Measurements from ENCODE around the gene CMKLR1.

Gene CMKLR1

DNA sequence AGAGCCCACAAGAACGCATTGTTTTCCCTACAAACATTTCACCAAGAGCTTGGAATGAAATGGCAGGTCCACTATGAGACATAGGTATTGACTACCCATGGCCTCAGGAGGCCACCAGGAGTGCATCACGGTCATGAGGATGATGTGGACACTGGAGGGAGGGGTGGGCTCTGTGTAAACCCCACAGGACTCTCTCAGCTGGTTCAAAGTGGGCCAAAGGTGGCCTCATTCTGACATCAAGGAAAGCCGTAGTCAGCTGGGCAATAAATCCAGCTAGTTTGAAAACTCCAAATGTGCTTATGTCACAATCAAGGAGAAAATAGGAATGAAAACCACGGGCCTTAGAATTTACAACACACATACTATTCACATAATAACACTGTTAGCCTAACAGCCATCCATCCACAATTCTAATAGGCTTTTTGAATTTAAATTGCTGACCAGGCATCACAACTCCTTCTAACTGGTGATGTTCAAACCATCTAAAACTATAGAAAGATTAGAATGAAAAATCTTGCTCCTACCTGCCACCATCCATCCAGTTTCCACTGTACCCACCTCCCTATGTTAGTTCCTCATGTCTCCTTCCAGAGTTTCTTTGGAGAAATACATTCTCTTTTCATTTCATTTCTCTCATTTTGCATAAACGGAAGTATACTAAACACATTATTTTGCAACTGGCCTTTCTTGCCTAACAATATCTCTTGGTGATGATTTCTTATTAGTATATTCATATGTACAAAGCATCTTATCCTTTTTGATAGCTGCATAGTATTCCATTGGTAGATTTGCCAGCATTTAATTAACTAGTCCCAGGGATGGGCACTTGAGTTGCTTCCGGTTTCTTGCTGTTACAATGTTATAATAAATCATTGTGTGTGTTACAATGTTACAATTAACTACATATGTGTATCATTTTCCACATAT, 21.5 kb downstream of the CMKLR1 start:
- no peak for DNase-seq (ENCODE audit: low read depth, low spot score)
- TF ChIP-seq CTCF (IDR thresholded peaks at IDR 0.05; ENCODE audit: low read depth, low read length): no peak
- no peak overlapping the region for H3K4me3 ChIP-seq (ENCODE audit: low read depth, low read length)
- in situ Hi-C loops (cut with HindIII; ENCODE audit: low sequenced_read_pairs): no loop called here

DNA sequence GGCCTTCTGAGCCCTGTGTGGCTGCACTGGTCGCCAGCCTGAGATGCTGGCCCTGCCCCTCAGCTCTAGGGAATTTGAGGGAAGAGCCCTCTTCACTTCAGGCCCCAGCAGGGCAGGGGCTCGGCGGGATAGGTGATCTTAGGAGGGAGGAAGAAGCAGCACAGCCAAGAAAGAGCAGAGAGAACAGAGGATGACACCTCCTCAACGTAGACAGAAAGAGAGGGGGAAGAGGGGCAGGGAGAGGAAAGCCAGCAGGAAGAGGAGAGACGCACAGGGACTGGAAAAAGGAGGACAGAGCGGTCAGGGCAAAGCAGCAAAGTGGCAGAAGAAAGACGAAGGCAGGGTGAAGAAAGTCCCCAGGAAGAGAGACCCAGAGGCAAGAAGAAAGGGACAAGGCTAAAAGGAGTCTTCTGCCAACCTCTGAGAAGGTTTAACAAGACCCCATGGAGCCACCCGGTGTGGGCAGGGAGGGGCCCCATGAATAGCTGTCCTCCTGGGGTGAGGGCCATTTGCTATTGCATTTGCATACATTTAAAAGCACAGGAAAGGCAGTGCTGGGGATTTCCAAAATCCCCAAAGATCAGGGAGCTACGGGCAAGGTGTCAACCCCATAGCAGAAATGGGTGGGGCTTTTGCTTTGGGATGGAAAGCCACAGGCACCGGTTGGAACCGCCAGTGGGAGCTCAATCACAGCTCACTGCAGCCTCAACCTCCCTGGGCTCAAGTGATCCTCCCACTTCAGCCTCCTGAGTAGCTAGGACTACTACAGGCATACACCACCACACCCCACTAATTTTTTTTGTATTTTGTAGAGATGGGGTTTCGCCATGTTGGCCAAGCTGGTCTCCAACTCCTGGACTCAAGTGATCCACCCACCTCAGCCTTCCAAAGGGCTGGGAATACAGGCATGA, 22.7 kb downstream of the CMKLR1 start:
- DNase-seq (ENCODE audit: low read depth, low spot score): no peak
- in situ Hi-C loops (cut with HindIII; ENCODE audit: low sequenced_read_pairs): no loop called here

DNA sequence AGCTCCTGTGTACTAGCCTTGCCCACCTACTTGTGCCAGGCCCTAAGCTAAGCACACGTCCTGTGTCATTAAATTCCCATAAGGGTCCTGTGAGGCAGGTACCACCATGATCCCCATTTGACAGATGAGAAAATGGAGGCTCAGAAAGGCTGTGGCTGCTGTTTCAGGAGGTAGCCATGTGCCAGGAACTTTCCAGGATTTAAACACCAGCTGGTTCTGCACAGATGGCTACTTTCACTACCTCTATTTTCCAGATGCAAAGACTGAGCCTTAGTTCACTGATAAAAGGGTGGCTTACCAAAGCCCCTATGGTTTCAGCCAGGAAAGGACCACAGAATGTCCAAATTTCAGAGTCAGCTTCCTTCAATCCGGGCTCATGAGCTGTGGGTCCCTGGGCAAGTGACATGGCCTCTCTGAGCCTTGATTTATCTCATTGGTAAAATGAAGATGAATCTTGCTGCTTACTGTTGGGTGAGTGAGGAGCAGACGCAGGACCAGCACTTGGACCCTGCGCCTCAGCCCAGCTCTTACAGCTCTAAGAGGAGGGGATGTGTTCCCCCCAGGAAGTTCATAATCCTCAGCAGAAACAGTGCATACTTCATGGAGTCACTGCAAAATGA, 23.5 kb downstream of the CMKLR1 start:
- no peak for DNase-seq (ENCODE audit: low read depth, low spot score)
- no peak for TF ChIP-seq CTCF (IDR thresholded peaks at IDR 0.05; ENCODE audit: low read depth, low read length)
- H3K4me3 ChIP-seq (ENCODE audit: low read depth, low read length): no peak overlapping the region
- in situ Hi-C loops (cut with HindIII; ENCODE audit: low sequenced_read_pairs): no loop called here

More for the DNA sequence above, 22.7 kb downstream of the CMKLR1 start:
- no peak for TF ChIP-seq CTCF (IDR thresholded peaks at IDR 0.05; ENCODE audit: low read depth, low read length)
- H3K4me3 ChIP-seq (ENCODE audit: low read depth, low read length): no peak overlapping the region

DNA sequence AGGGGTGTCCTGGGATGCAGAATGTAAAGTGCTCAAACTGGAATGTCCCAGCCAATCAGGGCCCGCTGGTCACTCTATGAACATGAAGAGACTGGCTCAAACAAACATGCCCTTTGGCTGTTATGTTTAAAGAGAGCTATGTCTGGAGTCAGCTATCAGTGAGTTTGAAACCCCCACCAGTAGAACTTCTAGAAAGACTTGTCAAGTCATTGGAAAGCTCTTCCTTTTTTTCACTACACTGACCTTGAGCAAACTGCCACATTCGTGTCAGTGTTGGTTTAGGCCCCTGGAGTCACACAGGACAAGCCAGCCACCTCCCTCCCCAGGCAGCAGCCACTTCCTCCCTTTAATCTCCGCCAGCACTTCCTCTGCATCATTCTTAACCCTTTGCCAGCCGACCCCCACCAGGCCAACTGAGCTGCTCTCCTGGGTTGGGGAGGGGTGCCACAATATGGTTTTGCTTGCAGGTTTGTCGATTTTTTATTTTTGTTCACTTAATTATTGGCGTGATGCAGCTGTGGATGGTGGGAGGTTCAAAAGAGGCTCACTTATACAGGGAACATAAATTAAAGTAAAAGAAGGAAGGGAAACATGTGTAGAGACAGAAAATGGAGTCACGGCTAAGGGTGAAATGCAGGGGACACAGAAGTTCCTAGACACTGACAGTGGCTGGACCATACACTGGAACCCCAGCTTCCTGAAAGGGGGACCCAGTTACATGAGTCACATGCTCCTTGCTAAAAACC, 25.3 kb downstream of the CMKLR1 start:
- DNase-seq (ENCODE audit: low read depth, low spot score): peak; percentile 27
- TF ChIP-seq CTCF (IDR thresholded peaks at IDR 0.05; ENCODE audit: low read depth, low read length): no peak
- in situ Hi-C loops (cut with HindIII; ENCODE audit: low sequenced_read_pairs): no loop called here
- no peak overlapping the region for H3K4me3 ChIP-seq (ENCODE audit: low read depth, low read length)

DNA sequence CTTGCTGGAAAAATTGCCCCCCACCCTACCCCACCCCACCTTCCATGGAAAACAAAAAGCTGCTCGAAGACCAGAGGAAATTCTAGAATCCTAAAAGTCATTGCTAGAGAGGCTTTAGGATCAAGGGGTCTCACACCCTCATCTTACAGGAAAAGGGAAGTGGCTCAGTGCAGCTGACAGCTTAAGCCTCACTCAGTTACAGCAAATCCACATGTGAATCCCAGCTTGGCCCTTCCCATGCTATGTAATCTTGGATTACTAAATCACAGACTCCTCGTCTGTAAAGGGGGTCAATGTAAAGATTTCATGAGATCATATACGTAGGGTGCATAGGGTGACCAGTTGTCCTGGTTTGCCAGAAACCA, 25.9 kb downstream of the CMKLR1 start:
- no peak overlapping the region for H3K4me3 ChIP-seq (ENCODE audit: low read depth, low read length)
- TF ChIP-seq CTCF (IDR thresholded peaks at IDR 0.05; ENCODE audit: low read depth, low read length): no peak
- in situ Hi-C loops (cut with HindIII; ENCODE audit: low sequenced_read_pairs): no loop called here
- no peak for DNase-seq (ENCODE audit: low read depth, low spot score)

Data from astrocyte of the spinal cord (primary cell).